GM12878 (cell line): ENCODE results near the gene MPZL1. TPM values are rescaled to one million over a fixed set of nuclear protein-coding genes. Genes with fewer than 3 reads are reported as not detected.

Experiments used
- ATAC-seq: fragments of 200-7000 bp; cut with Tn5 transposase; 3 replicates; pipeline ENCODE4 v1.9.1; 2020; ENCODE audit warnings: mild to moderate bottlenecking, moderate library complexity
- BruUV-seq: library from RNA; stranded (reverse); fragments of 400-500 nt; replicated peaks from 2 replicates; lab custom pipeline; 2021; lab: Mats Ljungman, UMichigan
- CTCF ChIA-PET: fragments of 300-600 bp; sonication (Branson Sonifier 250); formaldehyde crosslinking; extraction: SDS; loops from one replicate; lab custom pipeline; 2021; ENCODE audit warnings: inconsistent platforms; lab: Yijun Ruan, JAX
- POLR2A ChIA-PET: fragments of 350-600 bp; formaldehyde crosslinking; extraction: SDS; loops from one replicate; lab custom pipeline; 2021; ENCODE audit warnings: inconsistent platforms; lab: Charles Lee
- RAD21 ChIA-PET: fragments of 300-600 bp; sonication (Branson Sonifier 250); formaldehyde crosslinking; loops from one replicate; lab custom pipeline; 2023; ENCODE audit warnings: antibody characterized with exemption; ENCODE audit not compliant: unreplicated experiment; lab: Charles Lee
- SMC1A ChIA-PET: fragments of 300-600 bp; sonication (Branson Sonifier 250); formaldehyde crosslinking; loops from one replicate; lab custom pipeline; 2023; ENCODE audit not compliant: unreplicated experiment, uncharacterized antibody; lab: Charles Lee
- DNase-seq: peaks from one replicate; pipeline ENCODE4 v3.0.0-alpha.2; 2011; ENCODE audit warnings: low read depth, low spot score
- FAIRE-seq: peaks from 3 replicates; lab custom pipeline; 2011; peaks lifted over from hg19 to GRCh38; lab: Jason Lieb, UNC
- H2AFZ ChIP-seq: 2 replicates; pipeline ENCODE4 v1.6.0; 2011; ENCODE audit warnings: low read depth, low read length, control low read depth; ENCODE audit not compliant: control insufficient read depth
- H3K27ac ChIP-seq: 2 replicates; pipeline ENCODE4 v1.5.1; 2011; ENCODE audit warnings: control low read depth; ENCODE audit not compliant: control insufficient read depth, insufficient read depth
- H3K27me3 ChIP-seq, 2 experiments: replicated peaks in 1 of 2; 2 replicates each; pipeline versions ENCODE4 v1.6.0 to v1.6.1; 2011; ENCODE audit warnings: low read length in 1 of 2; ENCODE audit not compliant: control insufficient read depth in 2 of 2, insufficient read depth in 2 of 2
- H3K36me3 ChIP-seq, 2 experiments: 2 replicates each; pipeline ENCODE4 v1.5.1; 2011; ENCODE audit warnings: low read length in 1 of 2; ENCODE audit not compliant: control insufficient read depth in 2 of 2, insufficient read depth in 2 of 2
- H3K4me1 ChIP-seq: 2 replicates; pipeline ENCODE4 v1.6.1; 2011; ENCODE audit warnings: mild to moderate bottlenecking, low read length, moderate library complexity, mixed read lengths; ENCODE audit not compliant: control insufficient read depth, insufficient read depth
- H3K4me2 ChIP-seq: 2 replicates; pipeline ENCODE4 v1.6.0; 2011; ENCODE audit warnings: control low read depth; ENCODE audit not compliant: control insufficient read depth, insufficient read depth
- H3K4me3 ChIP-seq: fragments of 200-600 bp; sonication (generic); 2 replicates; pipeline ENCODE4 v1.5.1; 2016
- H3K79me2 ChIP-seq: 2 replicates; pipeline ENCODE4 v1.6.0; 2011; ENCODE audit warnings: low read length; ENCODE audit not compliant: control insufficient read depth, insufficient read depth
- H3K9ac ChIP-seq: 2 replicates; pipeline ENCODE4 v1.8.0; 2011; ENCODE audit warnings: low read length, control low read depth, mixed read lengths; ENCODE audit not compliant: control insufficient read depth, insufficient read depth
- H3K9me3 ChIP-seq: replicated peaks from 3 replicates; pipeline ENCODE4 v1.5.1; 2011; ENCODE audit warnings: mild to moderate bottlenecking, low read length; ENCODE audit not compliant: control insufficient read depth, insufficient read depth
- H4K20me1 ChIP-seq: 2 replicates; pipeline ENCODE4 v1.6.0; 2011; ENCODE audit not compliant: control insufficient read depth, insufficient read depth
- CBX5 ChIP-seq: sonication (generic); IDR thresholded peaks from 2 replicates; pipeline ENCODE4 v1.6.1; 2016; ENCODE audit warnings: low read depth, moderate library complexity, mild to moderate bottlenecking, inconsistent platforms
- MEF2B ChIP-seq: fragments of 450-650 bp; IDR thresholded peaks from 2 replicates; pipeline ENCODE4 v1.6.1; 2018; ENCODE audit warnings: mild to moderate bottlenecking, moderate library complexity; ENCODE audit not compliant: partially characterized antibody, poor library complexity, severe bottlenecking
- MXI1 ChIP-seq: fragments of 150-350 bp; IDR thresholded peaks from 2 replicates; pipeline ENCODE4 v1.6.1; 2011; ENCODE audit warnings: low read depth, mild to moderate bottlenecking, inconsistent platforms, low read length, improper control_type of control experiment
- POLR2A ChIP-seq: IDR thresholded peaks from 2 replicates; pipeline ENCODE4 v1.6.1; 2011; ENCODE audit warnings: low read depth, mild to moderate bottlenecking, low read length
- POU2F2 ChIP-seq: IDR thresholded peaks from 3 replicates; pipeline ENCODE4 v1.6.1; 2011; ENCODE audit warnings: low read depth, mild to moderate bottlenecking, low read length, borderline replicate concordance
- RAD21 ChIP-seq: IDR thresholded peaks from 2 replicates; pipeline ENCODE4 v1.6.1; 2011; ENCODE audit warnings: mild to moderate bottlenecking, low read depth, low read length, moderate library complexity; ENCODE audit not compliant: insufficient read depth
- SRF ChIP-seq, 2 experiments: IDR thresholded peaks; 2 replicates each; pipeline ENCODE4 v1.6.1; 2011; ENCODE audit warnings: low read depth in 2 of 2, low read length in 2 of 2, mild to moderate bottlenecking in 1 of 2, moderate library complexity in 1 of 2
- WGBS: methylation state at CpG from one replicate; pipeline ENCODE4 v1.1.6; 2016; ENCODE audit warnings: low lambda C conversion rate; ENCODE audit not compliant: insufficient replicate concordance, insufficient coverage; ENCODE audit errors: missing lambda C conversion rate; 5-methylcytosine and 5-hydroxymethylcytosine counted together
- in situ Hi-C: fragments of 300-500 bp; cut with MboI; formaldehyde crosslinking; loops from 9 replicates; pipeline ENCODE4 v1.14.3; 2018; ENCODE audit warnings: mixed read lengths
- intact Hi-C: fragments of 100-400 bp; cut with micrococcal nuclease; formaldehyde crosslinking; loops from one replicate; pipeline ENCODE4 v1.14.2; 2022; ENCODE audit not compliant: unreplicated experiment
- polyA plus RNA-seq, 11 experiments: library from polyadenylated mRNA; depleted of rRNA in 4 of 11; unstranded in 6 of 11; stranded (reverse) in 5 of 11; fragments of >200 nt; fragmentation: Nextera tagmentation in 4 of 11; fragmentation: Illumina TruSeq in 1 of 11; extraction: Ambion mirVana in 4 of 11; extraction: Trizol in 1 of 11; gene quantifications; 1 replicate in 1 of 11; 2 replicates in 10 of 11; pipeline versions ENCODE4 v1.2.1 to v1.2.3, GENCODE V29; 2011 to 2016; ENCODE audit warnings: inconsistent platforms in 2 of 11, missing spikeins in 2 of 11, low read depth in 1 of 11
- total RNA-seq, 4 experiments: library from RNA; depleted of rRNA in 3 of 4; stranded (reverse); fragments of >200 nt in 3 of 4; fragmentation: Illumina TruSeq in 1 of 4; extraction: Trizol in 1 of 4; gene quantifications; 2 replicates each; pipeline versions ENCODE4 v1.2.1 to v1.2.3, GENCODE V29; 2013 to 2021
- TF ChIP-seq, protein P1 (sequence below): fragments of 450-650 bp; IDR thresholded peaks from 2 replicates; pipeline ENCODE4 v1.6.1; 2017; ENCODE audit warnings: mild to moderate bottlenecking, moderate library complexity
- TF ChIP-seq, protein P2 (sequence below): IDR thresholded peaks from 2 replicates; pipeline ENCODE4 v1.6.1; 2011; ENCODE audit warnings: borderline replicate concordance, low read depth, mild to moderate bottlenecking, moderate library complexity, mixed read lengths, low read length; ENCODE audit not compliant: insufficient read depth; ENCODE audit errors: extremely low read length

MPZL1 gene
- total and polyA plus RNA-seq, 10 of the 15 experiments (the other 5 are each of a cell fraction or from before 2014, with no cell fraction given), result 9.8 to 60.9 (median 45.9) TPM

DNA sequence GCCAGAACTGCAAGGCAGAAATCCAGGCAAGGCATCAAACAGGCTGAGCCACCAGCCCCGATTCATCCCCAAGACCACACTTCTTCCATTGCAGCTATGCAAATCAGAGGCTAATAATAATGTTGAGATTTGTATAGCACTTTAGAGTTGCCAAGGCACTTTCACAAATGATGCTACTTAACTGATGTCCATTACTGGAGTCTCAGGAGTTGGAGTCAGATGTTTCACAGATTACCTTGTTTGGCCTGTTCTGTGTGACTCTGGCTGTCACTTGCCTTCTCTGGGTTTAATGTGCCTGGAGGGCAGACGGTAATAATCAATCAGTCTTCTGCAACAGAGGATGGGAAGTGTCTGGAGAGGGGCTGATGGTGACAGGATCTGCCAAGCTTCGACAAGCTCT, 40.8 kb upstream of the MPZL1 start:
- 13% methylated on average over 2 of the region's 3 CpGs for WGBS
- no TSS peak for BruUV-seq
- FAIRE-seq (no peak), DNase-seq (no peak), ATAC-seq (no peak)
- RAD21 ChIA-PET, result interaction anchor here (0.6 to 2.9 kb wide), 12 partner anchors 13 to 127 kb away, joined by 3 to 19 read pairs (median 4); partner anchors contain the start of gene CREG1
- in situ Hi-C loops (no loop called here), intact Hi-C loops (no loop called here)
- peaks cover 28% of the 10 kb centered on the region for H3K79me2 ChIP-seq
- no peak overlapping the region; the same call in 1 of the 2 replicates for H3K4me3 ChIP-seq
- 0 out of 2 replicates have a peak overlapping the region, but pooled peaks have one; percentile 0 for H3K4me2 ChIP-seq
- peaks cover 54% of the 10 kb centered on the region for H3K4me1 ChIP-seq
- POLR2A ChIA-PET, result interaction anchor here (0.7 to 3.2 kb wide), 4 partner anchors 13 to 75 kb away, joined by 3 to 15 read pairs (median 6); partner anchors contain the start of gene RCSD1
- H3K27ac ChIP-seq, result peak overlapping the region; percentile 36
- H3K9ac ChIP-seq, result peak overlapping the region; percentile 5; the same call in 1 of the 2 replicates
- CTCF ChIA-PET, result interaction anchor here (0.7 to 4.0 kb wide), 11 partner anchors 13 to 572 kb away, joined by 3 to 30 read pairs (median 5); no protein-coding TSS in a partner anchor
- SMC1A ChIA-PET, result interaction anchor here (0.6 to 10.3 kb wide), 10 partner anchors 9 to 141 kb away, joined by 3 to 170 read pairs (median 4); partner anchors contain the start of gene RCSD1
- no peak overlapping the region for H2AFZ ChIP-seq
- H3K36me3 ChIP-seq, result peaks cover 4 to 10% of the 10 kb centered on the region in 2 experiments
- TF ChIP-seq CBX5 (no peak), SRF (IDR thresholded peaks at IDR 0.05; ENCODE audit: low read depth in 2 of 2, low read length in 2 of 2) (0 out of 4 replicates have a peak, but pooled peaks of 1 of the 2 experiments have one; percentile 56), POLR2A (no peak), RAD21 (no peak), POU2F2 (peak; percentile 66; the same call in 1 of the 3 replicates), MEF2B (no peak), MXI1 (no peak)
- TF ChIP-seq, protein P1, sequence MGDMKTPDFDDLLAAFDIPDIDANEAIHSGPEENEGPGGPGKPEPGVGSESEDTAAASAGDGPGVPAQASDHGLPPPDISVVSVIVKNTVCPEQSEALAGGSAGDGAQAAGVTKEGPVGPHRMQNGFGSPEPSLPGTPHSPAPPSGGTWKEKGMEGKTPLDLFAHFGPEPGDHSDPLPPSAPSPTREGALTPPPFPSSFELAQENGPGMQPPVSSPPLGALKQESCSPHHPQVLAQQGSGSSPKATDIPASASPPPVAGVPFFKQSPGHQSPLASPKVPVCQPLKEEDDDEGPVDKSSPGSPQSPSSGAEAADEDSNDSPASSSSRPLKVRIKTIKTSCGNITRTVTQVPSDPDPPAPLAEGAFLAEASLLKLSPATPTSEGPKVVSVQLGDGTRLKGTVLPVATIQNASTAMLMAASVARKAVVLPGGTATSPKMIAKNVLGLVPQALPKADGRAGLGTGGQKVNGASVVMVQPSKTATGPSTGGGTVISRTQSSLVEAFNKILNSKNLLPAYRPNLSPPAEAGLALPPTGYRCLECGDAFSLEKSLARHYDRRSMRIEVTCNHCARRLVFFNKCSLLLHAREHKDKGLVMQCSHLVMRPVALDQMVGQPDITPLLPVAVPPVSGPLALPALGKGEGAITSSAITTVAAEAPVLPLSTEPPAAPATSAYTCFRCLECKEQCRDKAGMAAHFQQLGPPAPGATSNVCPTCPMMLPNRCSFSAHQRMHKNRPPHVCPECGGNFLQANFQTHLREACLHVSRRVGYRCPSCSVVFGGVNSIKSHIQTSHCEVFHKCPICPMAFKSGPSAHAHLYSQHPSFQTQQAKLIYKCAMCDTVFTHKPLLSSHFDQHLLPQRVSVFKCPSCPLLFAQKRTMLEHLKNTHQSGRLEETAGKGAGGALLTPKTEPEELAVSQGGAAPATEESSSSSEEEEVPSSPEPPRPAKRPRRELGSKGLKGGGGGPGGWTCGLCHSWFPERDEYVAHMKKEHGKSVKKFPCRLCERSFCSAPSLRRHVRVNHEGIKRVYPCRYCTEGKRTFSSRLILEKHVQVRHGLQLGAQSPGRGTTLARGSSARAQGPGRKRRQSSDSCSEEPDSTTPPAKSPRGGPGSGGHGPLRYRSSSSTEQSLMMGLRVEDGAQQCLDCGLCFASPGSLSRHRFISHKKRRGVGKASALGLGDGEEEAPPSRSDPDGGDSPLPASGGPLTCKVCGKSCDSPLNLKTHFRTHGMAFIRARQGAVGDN, result 0 out of 2 replicates have a peak, but pooled peaks have one; percentile 28
- TF ChIP-seq, protein P2, sequence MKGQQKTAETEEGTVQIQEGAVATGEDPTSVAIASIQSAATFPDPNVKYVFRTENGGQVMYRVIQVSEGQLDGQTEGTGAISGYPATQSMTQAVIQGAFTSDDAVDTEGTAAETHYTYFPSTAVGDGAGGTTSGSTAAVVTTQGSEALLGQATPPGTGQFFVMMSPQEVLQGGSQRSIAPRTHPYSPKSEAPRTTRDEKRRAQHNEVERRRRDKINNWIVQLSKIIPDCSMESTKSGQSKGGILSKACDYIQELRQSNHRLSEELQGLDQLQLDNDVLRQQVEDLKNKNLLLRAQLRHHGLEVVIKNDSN, result no peak
- no peaks in the 10 kb centered on the region for H3K9me3 ChIP-seq
- no peaks in the 10 kb centered on the region for H4K20me1 ChIP-seq
- no peaks in the 10 kb centered on the region for H3K27me3 ChIP-seq
